PC-9 (cell line): ENCODE data around the gene EEPD1.

ENCODE experiments used
- EZH2 ChIP-seq: fragments of 200-600 bp; sonication (generic); IDR thresholded peaks from 2 replicates; pipeline ENCODE4 v1.8.0; 2017; ENCODE audit warnings: antibody characterized with exemption, low read depth
- TF ChIP-seq, protein P1 (sequence below): fragments of 200-600 bp; sonication (generic); conservative IDR thresholded peaks from 2 replicates; pipeline ENCODE4 v1.6.1; 2017; ENCODE audit warnings: mixed run types, antibody characterized with exemption, mild to moderate bottlenecking, moderate library complexity

DNA sequence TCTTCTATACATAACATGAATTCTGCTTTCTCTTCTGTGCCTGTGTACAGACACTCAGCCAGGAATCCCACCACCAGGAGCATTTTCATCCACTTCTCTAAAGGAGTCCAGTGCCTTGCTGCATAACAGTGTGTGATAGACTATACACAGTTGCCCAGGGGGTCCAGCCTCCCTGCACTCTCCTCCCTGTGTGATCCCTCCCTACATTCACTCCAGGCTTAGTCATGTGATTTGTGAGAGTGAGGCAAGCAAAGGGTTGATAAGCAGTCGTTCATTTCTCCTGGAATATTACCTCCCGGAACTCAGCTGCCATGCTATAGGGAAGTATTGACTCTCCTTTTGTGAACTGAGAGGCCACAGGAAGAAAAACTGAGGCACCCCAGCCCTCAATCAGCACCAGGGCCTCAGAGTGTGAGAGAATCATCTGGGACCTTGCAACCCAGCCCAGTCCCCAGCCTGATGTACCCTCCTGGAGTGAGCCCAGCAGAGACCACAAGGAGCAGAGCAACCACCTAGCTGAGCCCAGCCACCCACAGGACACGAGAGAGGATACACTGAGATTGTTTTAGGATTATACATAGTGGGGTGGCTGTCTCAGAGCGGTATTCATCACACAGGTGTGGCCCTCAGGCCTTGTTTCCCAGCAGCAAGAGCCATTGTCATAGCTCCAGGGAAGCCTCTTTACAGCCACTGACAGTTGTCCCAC, 45.0 kb upstream of the EEPD1 start:
- TF ChIP-seq, protein P1, sequence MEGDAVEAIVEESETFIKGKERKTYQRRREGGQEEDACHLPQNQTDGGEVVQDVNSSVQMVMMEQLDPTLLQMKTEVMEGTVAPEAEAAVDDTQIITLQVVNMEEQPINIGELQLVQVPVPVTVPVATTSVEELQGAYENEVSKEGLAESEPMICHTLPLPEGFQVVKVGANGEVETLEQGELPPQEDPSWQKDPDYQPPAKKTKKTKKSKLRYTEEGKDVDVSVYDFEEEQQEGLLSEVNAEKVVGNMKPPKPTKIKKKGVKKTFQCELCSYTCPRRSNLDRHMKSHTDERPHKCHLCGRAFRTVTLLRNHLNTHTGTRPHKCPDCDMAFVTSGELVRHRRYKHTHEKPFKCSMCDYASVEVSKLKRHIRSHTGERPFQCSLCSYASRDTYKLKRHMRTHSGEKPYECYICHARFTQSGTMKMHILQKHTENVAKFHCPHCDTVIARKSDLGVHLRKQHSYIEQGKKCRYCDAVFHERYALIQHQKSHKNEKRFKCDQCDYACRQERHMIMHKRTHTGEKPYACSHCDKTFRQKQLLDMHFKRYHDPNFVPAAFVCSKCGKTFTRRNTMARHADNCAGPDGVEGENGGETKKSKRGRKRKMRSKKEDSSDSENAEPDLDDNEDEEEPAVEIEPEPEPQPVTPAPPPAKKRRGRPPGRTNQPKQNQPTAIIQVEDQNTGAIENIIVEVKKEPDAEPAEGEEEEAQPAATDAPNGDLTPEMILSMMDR = no peak
- TF ChIP-seq EZH2 = no peak
